Activated T-helper 1 cell treated with anti-CD3 and anti-CD28 coated beads, Interleukin-12 subunit alpha, Interleukin-12 subunit beta, Interleukin-2, Interleukin-4 antibody, amounts not matched to agents 30 ng/mL and 10 ng/mL and 1 ng/mL, durations not matched to agents 14 hours and 24 hours and 36 hours (primary cell): ENCODE measurements around the gene OR51I1. TPM values are rescaled to one million over a fixed set of nuclear protein-coding genes. Genes with fewer than 3 reads are reported as not detected.

Experiments used
- DNase-seq: peaks from one replicate; pipeline ENCODE4 v3.0.0; 2021; ENCODE audit warnings: low spot score
- H3K27ac Mint-ChIP-seq: one replicate; pipeline ENCODE4 v1.8.0; 2021; ENCODE audit warnings: mild to moderate bottlenecking, mixed read lengths
- H3K27me3 Mint-ChIP-seq: one replicate; pipeline ENCODE4 v1.8.0; 2022; ENCODE audit warnings: mild to moderate bottlenecking, moderate library complexity, mixed read lengths; ENCODE audit not compliant: insufficient read depth
- H3K36me3 Mint-ChIP-seq: one replicate; pipeline ENCODE4 v1.8.0; 2021; ENCODE audit warnings: low read depth, mixed read lengths
- H3K4me1 Mint-ChIP-seq: one replicate; pipeline ENCODE4 v1.8.0; 2021; ENCODE audit warnings: low read depth, mixed read lengths
- H3K4me3 Mint-ChIP-seq: one replicate; pipeline ENCODE4 v1.8.0; 2021; ENCODE audit warnings: mild to moderate bottlenecking, moderate library complexity, mixed read lengths
- H3K9me3 Mint-ChIP-seq: one replicate; pipeline ENCODE4 v1.8.0; 2021; ENCODE audit warnings: mixed read lengths
- intact Hi-C: fragments of 100-400 bp; cut with micrococcal nuclease; formaldehyde crosslinking; loops from one replicate; pipeline ENCODE4 v1.15.1; 2024
- total RNA-seq: library from RNA; stranded (reverse); gene quantifications from 2 replicates; pipeline ENCODE4 v1.2.3, GENCODE V29; 2022

The OR51I1 gene
- total RNA-seq, 1 donor from 2014 or later = not detected

GRCh38 chr11:5443835-5444393 lies 2.6 kb upstream of the OR51I1 start:
- no peaks in the 10 kb centered on the region for H3K4me1 Mint-ChIP-seq
- DNase-seq = no peak
- no peaks in the 10 kb centered on the region for H3K9me3 Mint-ChIP-seq
- H3K36me3 Mint-ChIP-seq = no peaks in the 10 kb centered on the region
- intact Hi-C loops = no loop called here
- H3K27ac Mint-ChIP-seq = no peak overlapping the region
- H3K27me3 Mint-ChIP-seq = peaks cover 10% of the 10 kb centered on the region
- H3K4me3 Mint-ChIP-seq = no peak overlapping the region

- DNase-seq = no peak
- Mint-ChIP-seq H3K27me3 (peaks cover 4% of the 10 kb centered on the region), H3K36me3 (no peaks in the 10 kb centered on the region), H3K27ac (no peak overlapping the region), H3K4me3 (no peak overlapping the region), H3K4me1 (no peaks in the 10 kb centered on the region), H3K9me3 (no peaks in the 10 kb centered on the region)
- intact Hi-C loops = no loop called here
These were observed 18.2 kb downstream of the OR51I1 start for GRCh38 chr11:5423131-5423530.

- Mint-ChIP-seq H3K4me1 (no peaks in the 10 kb centered on the region), H3K36me3 (no peaks in the 10 kb centered on the region), H3K27me3 (no peaks in the 10 kb centered on the region), H3K9me3 (no peaks in the 10 kb centered on the region), H3K4me3 (no peak within 1 kb of the TSS), H3K27ac (no peak within 1 kb of the TSS)
- intact Hi-C loops = no loop called here
- DNase-seq = no peak
These were observed 19.5 kb downstream of the OR51I1 start, which contains the start of gene OR51Q1 for GRCh38 chr11:5421811-5422210. TSS of gene OR51Q1 (plus strand) at chr11:5422111. CDS start at chr11:5422201, 90 bp downstream.

GRCh38 chr11:5420993-5421392 lies 20.3 kb downstream of the OR51I1 start:
- H3K27me3 Mint-ChIP-seq = no peaks in the 10 kb centered on the region
- no peaks in the 10 kb centered on the region for H3K4me1 Mint-ChIP-seq
- H3K27ac Mint-ChIP-seq = no peak overlapping the region
- intact Hi-C loops = no loop called here
- no peaks in the 10 kb centered on the region for H3K9me3 Mint-ChIP-seq
- no peak for DNase-seq
- no peak overlapping the region for H3K4me3 Mint-ChIP-seq
- no peaks in the 10 kb centered on the region for H3K36me3 Mint-ChIP-seq

GRCh38 chr11:5405173-5405572 lies 36.1 kb downstream of the OR51I1 start:
- peaks cover 6% of the 10 kb centered on the region for H3K27me3 Mint-ChIP-seq
- no peaks in the 10 kb centered on the region for H3K9me3 Mint-ChIP-seq
- DNase-seq = no peak
- H3K36me3 Mint-ChIP-seq = no peaks in the 10 kb centered on the region
- H3K27ac Mint-ChIP-seq = no peak overlapping the region
- H3K4me1 Mint-ChIP-seq = no peaks in the 10 kb centered on the region
- H3K4me3 Mint-ChIP-seq = no peak overlapping the region
- intact Hi-C loops = no loop called here

- no peaks in the 10 kb centered on the region for H3K36me3 Mint-ChIP-seq
- intact Hi-C loops = no loop called here
- no peaks in the 10 kb centered on the region for H3K9me3 Mint-ChIP-seq
- DNase-seq = no peak
- H3K27me3 Mint-ChIP-seq = no peaks in the 10 kb centered on the region
- no peak overlapping the region for H3K4me3 Mint-ChIP-seq
- H3K27ac Mint-ChIP-seq = no peak overlapping the region
- no peaks in the 10 kb centered on the region for H3K4me1 Mint-ChIP-seq
These were observed 42.4 kb downstream of the OR51I1 start for GRCh38 chr11:5398936-5399335.

GRCh38 chr11:5394091-5394490 lies 47.2 kb downstream of the OR51I1 start:
- Mint-ChIP-seq H3K36me3 (no peaks in the 10 kb centered on the region), H3K4me1 (no peaks in the 10 kb centered on the region), H3K27me3 (no peaks in the 10 kb centered on the region), H3K4me3 (no peak overlapping the region), H3K27ac (no peak overlapping the region), H3K9me3 (no peaks in the 10 kb centered on the region)
- DNase-seq = no peak
- intact Hi-C loops = no loop called here

Other genes starting within 250 kb of the OR51I1 start
- gene OR51V1, start 240.8 kb downstream of the OR51I1 start, total RNA-seq = not detected in 2 replicates
- not detected in 2 replicates for gene HBB, start 214.4 kb downstream of the OR51I1 start, total RNA-seq
- not detected in 2 replicates for gene HBD, start 207.0 kb downstream of the OR51I1 start, total RNA-seq
- gene HBG1, start 191.7 kb downstream of the OR51I1 start, total RNA-seq = not detected in 2 replicates
- not detected in 2 replicates for gene HBG2, start 186.7 kb downstream of the OR51I1 start, total RNA-seq
- gene HBE1, start 171.6 kb downstream of the OR51I1 start, total RNA-seq = not detected in 2 replicates
- gene OR51B4, start 139.6 kb downstream of the OR51I1 start, total RNA-seq = not detected in 2 replicates
- not detected in 2 replicates for gene OR51B2, start 117.2 kb downstream of the OR51I1 start, total RNA-seq
- not detected in 2 replicates for gene OR51B5, start 98.0 kb downstream of the OR51I1 start, total RNA-seq
- not detected in 2 replicates for gene OR51B6, start 90.0 kb downstream of the OR51I1 start, total RNA-seq
- gene OR51M1, start 57.7 kb downstream of the OR51I1 start, total RNA-seq = not detected in 2 replicates
- not detected in 2 replicates for gene OR51Q1, start 19.4 kb downstream of the OR51I1 start, total RNA-seq
- not detected in 2 replicates for gene OR51I2, start 7.8 kb upstream of the OR51I1 start, total RNA-seq
- not detected in 2 replicates for gene OR52D1, start 47.2 kb upstream of the OR51I1 start, total RNA-seq
- gene UBQLN3, start 68.4 kb upstream of the OR51I1 start, total RNA-seq = not detected in 2 replicates
- gene UBQLNL, start 75.2 kb upstream of the OR51I1 start, total RNA-seq = 0.18 TPM in 1 of 2 replicates, not detected in the other
- gene OR52H1, start 107.0 kb upstream of the OR51I1 start, total RNA-seq = not detected in 2 replicates
- gene OR52B6, start 139.4 kb upstream of the OR51I1 start, total RNA-seq = not detected in 2 replicates
- 0.34 and 0.54 TPM in 2 replicates for gene TRIM6, start 155.1 kb upstream of the OR51I1 start, total RNA-seq
- 4.6 and 5.4 TPM in 2 replicates for gene TRIM34, start 183.5 kb upstream of the OR51I1 start, total RNA-seq
- gene TRIM5, start 243.6 kb upstream of the OR51I1 start, total RNA-seq = 7.9 and 8.6 TPM in 2 replicates
- gene TRIM22, start 248.3 kb upstream of the OR51I1 start, total RNA-seq = 125 and 127 TPM in 2 replicates